ENCODE results near the gene ACTR5. TPM values are rescaled to one million over a fixed set of nuclear protein-coding genes. Genes with fewer than 3 reads are reported as not detected.

The ACTR5 gene
- total RNA-seq, 2 donors from 2014 or later: 7.9 to 11.2 TPM

DNA sequence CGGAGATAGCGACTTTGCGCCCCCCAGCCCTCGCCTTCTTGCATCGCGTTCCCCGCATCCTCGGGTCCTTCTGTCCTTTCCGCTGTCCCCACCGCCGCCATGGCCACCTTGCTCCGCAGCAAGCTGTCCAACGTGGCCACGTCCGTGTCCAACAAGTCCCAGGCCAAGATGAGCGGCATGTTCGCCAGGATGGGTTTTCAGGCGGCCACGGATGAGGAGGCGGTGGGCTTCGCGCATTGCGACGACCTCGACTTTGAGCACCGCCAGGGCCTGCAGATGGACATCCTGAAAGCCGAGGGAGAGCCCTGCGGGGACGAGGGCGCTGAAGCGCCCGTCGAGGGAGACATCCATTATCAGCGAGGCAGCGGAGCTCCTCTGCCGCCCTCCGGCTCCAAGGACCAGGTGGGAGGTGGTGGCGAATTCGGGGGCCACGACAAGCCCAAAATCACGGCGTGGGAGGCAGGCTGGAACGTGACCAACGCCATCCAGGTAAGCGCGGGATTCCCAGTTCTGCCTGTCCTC, 23.6 kb upstream of the ACTR5 start:
- Mint-ChIP-seq H3K36me3 (ENCODE audit: low read depth) (no peaks in the 10 kb centered on the region), H3K4me3 (peak overlapping the region; percentile 41), H3K27ac (no peak overlapping the region), H3K9me3 (peaks cover 2% of the 10 kb centered on the region), H3K4me1 (peaks cover 35% of the 10 kb centered on the region), H3K27me3 (ENCODE audit: insufficient read depth) (peaks cover 100% of the 10 kb centered on the region)
- Histone ChIP-seq H3K27me3 (ENCODE audit: control insufficient read depth, insufficient read depth, low read length, poor library complexity, severe bottlenecking) (peaks cover 100% of the 10 kb centered on the region), H3K9ac (ENCODE audit: extremely low read depth, low read length, poor library complexity, severe bottlenecking) (no peak overlapping the region), H3K4me1 (ENCODE audit: control insufficient read depth, insufficient read depth, low read length) (peaks cover 10% of the 10 kb centered on the region), H3K9me3 (ENCODE audit: control insufficient read depth, low read length) (no peaks in the 10 kb centered on the region), H3K27ac (ENCODE audit: low read depth, low read length) (no peak overlapping the region), H3K36me3 (ENCODE audit: control insufficient read depth, insufficient read depth, low read length) (no peaks in the 10 kb centered on the region), H3K4me3 (ENCODE audit: low read length) (no peak overlapping the region)
- WGBS, 2 experiments (ENCODE audit: insufficient coverage in 1 of 2, insufficient read length in 1 of 2): 2 to 3% methylated on average over 22 to 46 of the region's 46 CpGs
- TF ChIP-seq, protein P1, sequence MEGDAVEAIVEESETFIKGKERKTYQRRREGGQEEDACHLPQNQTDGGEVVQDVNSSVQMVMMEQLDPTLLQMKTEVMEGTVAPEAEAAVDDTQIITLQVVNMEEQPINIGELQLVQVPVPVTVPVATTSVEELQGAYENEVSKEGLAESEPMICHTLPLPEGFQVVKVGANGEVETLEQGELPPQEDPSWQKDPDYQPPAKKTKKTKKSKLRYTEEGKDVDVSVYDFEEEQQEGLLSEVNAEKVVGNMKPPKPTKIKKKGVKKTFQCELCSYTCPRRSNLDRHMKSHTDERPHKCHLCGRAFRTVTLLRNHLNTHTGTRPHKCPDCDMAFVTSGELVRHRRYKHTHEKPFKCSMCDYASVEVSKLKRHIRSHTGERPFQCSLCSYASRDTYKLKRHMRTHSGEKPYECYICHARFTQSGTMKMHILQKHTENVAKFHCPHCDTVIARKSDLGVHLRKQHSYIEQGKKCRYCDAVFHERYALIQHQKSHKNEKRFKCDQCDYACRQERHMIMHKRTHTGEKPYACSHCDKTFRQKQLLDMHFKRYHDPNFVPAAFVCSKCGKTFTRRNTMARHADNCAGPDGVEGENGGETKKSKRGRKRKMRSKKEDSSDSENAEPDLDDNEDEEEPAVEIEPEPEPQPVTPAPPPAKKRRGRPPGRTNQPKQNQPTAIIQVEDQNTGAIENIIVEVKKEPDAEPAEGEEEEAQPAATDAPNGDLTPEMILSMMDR (conservative IDR thresholded peaks at IDR 0.05): no peak
- no peak for DNase-seq

DNA sequence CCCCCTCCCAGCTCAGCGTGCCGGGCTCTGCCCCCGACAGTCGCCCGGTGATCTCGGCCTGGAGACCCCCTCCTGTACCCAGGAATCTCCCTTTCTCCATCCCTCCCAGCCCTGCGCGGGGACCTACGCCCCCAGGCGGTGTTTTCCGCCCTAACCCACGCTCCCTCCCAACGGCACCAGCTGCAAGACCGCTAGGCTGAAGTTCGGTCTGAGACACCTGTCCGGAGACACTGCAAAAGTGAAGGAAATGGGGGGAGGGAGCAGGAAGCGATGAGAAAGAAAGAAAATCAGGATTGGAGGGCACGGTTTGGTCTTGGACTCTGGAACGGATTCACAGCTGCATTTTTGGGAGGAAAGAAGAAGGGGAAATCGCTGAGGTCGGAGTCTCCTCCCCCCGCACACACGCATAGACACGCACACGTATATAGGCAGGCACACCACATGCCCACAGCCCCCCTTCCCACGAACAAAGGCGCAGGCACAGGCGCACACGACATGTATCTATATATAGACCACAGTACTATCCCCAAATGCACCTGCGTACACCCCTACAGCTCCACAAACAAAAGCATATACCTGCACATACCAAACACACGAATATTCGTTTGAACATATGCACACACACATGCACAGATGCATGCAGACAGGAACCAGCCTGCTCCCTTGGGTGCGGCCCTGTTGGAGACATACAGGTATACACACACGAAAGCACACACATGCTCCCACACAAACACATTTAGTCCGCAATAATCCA, 22.9 kb upstream of the ACTR5 start:
- peak overlapping the region; percentile 41 for H3K4me3 Mint-ChIP-seq
- peak; percentile 84 for DNase-seq
- H3K27ac Mint-ChIP-seq: no peak overlapping the region
- TF ChIP-seq, protein P1 (conservative IDR thresholded peaks at IDR 0.05): peak; percentile 61
- Histone ChIP-seq H3K9me3 (ENCODE audit: control insufficient read depth, low read length) (no peaks in the 10 kb centered on the region), H3K27ac (ENCODE audit: low read depth, low read length) (no peak overlapping the region), H3K36me3 (ENCODE audit: control insufficient read depth, insufficient read depth, low read length) (no peaks in the 10 kb centered on the region), H3K4me3 (ENCODE audit: low read length) (no peak overlapping the region), H3K9ac (ENCODE audit: extremely low read depth, low read length, poor library complexity, severe bottlenecking) (no peak overlapping the region), H3K4me1 (ENCODE audit: control insufficient read depth, insufficient read depth, low read length) (peaks cover 11% of the 10 kb centered on the region), H3K27me3 (ENCODE audit: control insufficient read depth, insufficient read depth, low read length, poor library complexity, severe bottlenecking) (peaks cover 100% of the 10 kb centered on the region)
- peaks cover 2% of the 10 kb centered on the region for H3K9me3 Mint-ChIP-seq
- peaks cover 40% of the 10 kb centered on the region for H3K4me1 Mint-ChIP-seq
- H3K36me3 Mint-ChIP-seq (ENCODE audit: low read depth): no peaks in the 10 kb centered on the region
- H3K27me3 Mint-ChIP-seq (ENCODE audit: insufficient read depth): peaks cover 100% of the 10 kb centered on the region
- WGBS, 2 experiments (ENCODE audit: insufficient coverage in 1 of 2, insufficient read length in 1 of 2): 5 to 10% methylated on average over 10 to 32 of the region's 35 CpGs

DNA sequence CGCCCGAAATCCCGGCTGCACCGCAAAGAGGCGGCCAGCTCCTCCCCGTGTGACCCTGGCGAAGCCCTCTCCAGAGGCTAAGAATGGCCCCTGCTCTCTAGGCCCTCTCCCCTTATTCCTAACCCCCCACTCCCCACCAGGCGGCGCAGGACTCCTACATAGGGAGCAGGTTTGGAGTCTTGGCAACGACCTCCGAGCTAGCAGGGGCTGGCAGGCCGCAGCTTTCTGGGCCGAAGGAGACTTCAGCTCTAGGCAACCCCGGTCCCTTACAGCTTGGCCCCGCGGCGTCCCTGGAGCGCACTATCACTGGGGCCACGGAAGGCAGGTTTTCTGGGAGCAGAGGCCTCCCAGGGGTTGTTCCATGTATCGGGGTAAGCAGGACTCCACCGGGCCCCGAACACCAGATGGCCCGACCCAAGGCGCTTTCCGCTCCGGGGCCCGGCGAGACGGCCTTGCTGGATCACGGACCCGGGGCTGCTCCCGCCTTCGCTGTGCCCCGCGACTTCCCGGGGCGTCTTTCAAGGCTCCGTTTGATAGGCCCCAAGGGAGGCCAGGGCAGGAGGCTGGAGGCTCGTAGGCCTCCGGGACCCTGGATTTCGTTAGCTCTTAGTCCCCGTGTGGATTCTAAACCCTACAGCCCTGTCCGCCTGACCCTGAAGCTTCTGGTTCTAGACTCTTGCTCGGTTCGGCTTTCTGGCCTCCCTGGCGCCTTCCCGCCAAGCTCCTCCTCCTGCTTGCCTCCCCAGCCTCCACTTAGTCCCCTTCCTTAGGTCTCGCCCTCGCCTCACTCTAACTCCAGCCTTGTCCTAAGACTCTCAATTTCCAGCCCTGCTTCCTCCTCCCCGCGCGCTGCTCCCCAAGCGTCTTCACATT, 22.1 kb upstream of the ACTR5 start:
- H3K4me1 Mint-ChIP-seq: peaks cover 45% of the 10 kb centered on the region
- H3K9ac ChIP-seq (ENCODE audit: extremely low read depth, low read length, poor library complexity, severe bottlenecking): no peak overlapping the region
- WGBS, 2 experiments (ENCODE audit: insufficient coverage in 1 of 2, insufficient read length in 1 of 2): 11 to 12% methylated on average over 26 to 53 of the region's 53 CpGs

More for the DNA sequence above, 22.1 kb upstream of the ACTR5 start:
- Mint-ChIP-seq H3K4me3 (peak overlapping the region; percentile 41), H3K27me3 (ENCODE audit: insufficient read depth) (peaks cover 100% of the 10 kb centered on the region), H3K27ac (no peak overlapping the region), H3K9me3 (peaks cover 2% of the 10 kb centered on the region), H3K36me3 (ENCODE audit: low read depth) (no peaks in the 10 kb centered on the region)
- no peak overlapping the region for H3K4me3 ChIP-seq (ENCODE audit: low read length)
- no peaks in the 10 kb centered on the region for H3K9me3 ChIP-seq (ENCODE audit: control insufficient read depth, low read length)
- H3K27me3 ChIP-seq (ENCODE audit: control insufficient read depth, insufficient read depth, low read length, poor library complexity, severe bottlenecking): peaks cover 100% of the 10 kb centered on the region
- no peak overlapping the region for H3K27ac ChIP-seq (ENCODE audit: low read depth, low read length)
- TF ChIP-seq, protein P1 (conservative IDR thresholded peaks at IDR 0.05): peak; percentile 86
- H3K36me3 ChIP-seq (ENCODE audit: control insufficient read depth, insufficient read depth, low read length): no peaks in the 10 kb centered on the region
- peaks cover 15% of the 10 kb centered on the region for H3K4me1 ChIP-seq (ENCODE audit: control insufficient read depth, insufficient read depth, low read length)
- peak; percentile 97 for DNase-seq
